B cell (primary cell): ENCODE results near the gene ADAM12. TPM values are rescaled to one million over a fixed set of nuclear protein-coding genes. Genes with fewer than 3 reads are reported as not detected.

Source experiments
- ATAC-seq: fragments of 200-7000 bp; cut with Tn5 transposase; one replicate; pipeline ENCODE4 v1.10.0; 2021; ENCODE audit warnings: low read depth, mild to moderate bottlenecking, moderate number of reproducible peaks, moderate library complexity
- CTCF ChIA-PET: fragments of 350-600 bp; sonication (Branson Sonifier 250); formaldehyde crosslinking; loops from one replicate; lab custom pipeline; 2021; ENCODE audit warnings: antibody characterized with exemption, inconsistent platforms; lab: Charles Lee
- POLR2A ChIA-PET: fragments of 350-600 bp; sonication (Branson Sonifier 250); formaldehyde crosslinking; loops from one replicate; lab custom pipeline; 2021; ENCODE audit warnings: antibody characterized with exemption; lab: Charles Lee
- DNase-seq: peaks from one replicate; pipeline ENCODE4 v3.0.0; 2013
- H2AFZ ChIP-seq: 2 replicates; pipeline ENCODE4 v1.6.1; 2012; ENCODE audit warnings: mild to moderate bottlenecking, low read depth, low read length; ENCODE audit not compliant: insufficient read depth, poor library complexity, severe bottlenecking
- H3K27ac ChIP-seq, 2 donors: 1 replicate in 1 of 2; 2 replicates in 1 of 2; pipeline ENCODE4 v1.5.1; 2012 to 2013; ENCODE audit warnings: low read length in 2 of 2, mild to moderate bottlenecking in 2 of 2, moderate library complexity in 1 of 2
- H3K27me3 ChIP-seq, 4 experiments: fragments of 200-600 bp in 1 of 4; sonication (generic) in 1 of 4; replicated peaks in 1 of 4; 1 replicate in 2 of 4; 2 replicates in 2 of 4; pipeline versions ENCODE4 v1.6.1 to v1.7.0; 2013 to 2016; ENCODE audit warnings: low read length in 3 of 4, mild to moderate bottlenecking in 2 of 4, mixed read lengths in 1 of 4, moderate library complexity in 1 of 4; ENCODE audit not compliant: insufficient read depth in 4 of 4, control insufficient read depth in 3 of 4; ENCODE audit errors: control extremely low read depth in 1 of 4
- H3K36me3 ChIP-seq, 2 experiments: replicated peaks in 1 of 2; 1 replicate in 1 of 2; 2 replicates in 1 of 2; pipeline versions ENCODE4 v1.6.1 to v1.7.1; 2013; ENCODE audit warnings: low read length in 1 of 2; ENCODE audit not compliant: insufficient read depth in 2 of 2, control insufficient read depth in 1 of 2; ENCODE audit errors: control extremely low read depth in 1 of 2, extremely low read depth in 1 of 2
- H3K4me1 ChIP-seq, 2 donors: fragments of 200-600 bp in 1 of 2; sonication (generic) in 1 of 2; 1 replicate in 1 of 2; 2 replicates in 1 of 2; pipeline versions ENCODE4 v1.5.1 to v1.6.1; 2013 to 2017; ENCODE audit warnings: low read length in 2 of 2; ENCODE audit not compliant: control insufficient read depth in 2 of 2, insufficient read depth in 2 of 2
- H3K4me2 ChIP-seq: replicated peaks from 2 replicates; pipeline ENCODE3; 2012; ENCODE audit warnings: mild to moderate bottlenecking, low read depth, low read length; ENCODE audit not compliant: poor library complexity, severe bottlenecking
- H3K4me3 ChIP-seq, 5 experiments: fragments of 200-600 bp in 1 of 5; sonication (generic) in 1 of 5; 1 replicate in 3 of 5; 2 replicates in 2 of 5; pipeline versions ENCODE4 v1.5.1 to v1.7.0; 2011 to 2016; ENCODE audit warnings: low read length in 4 of 5, mild to moderate bottlenecking in 4 of 5, low read depth in 2 of 5, control low read depth in 1 of 5, moderate library complexity in 1 of 5; ENCODE audit not compliant: insufficient read depth in 1 of 5; ENCODE audit errors: control extremely low read depth in 1 of 5, extremely low read depth in 1 of 5
- H3K79me2 ChIP-seq: fragments of 200-600 bp; sonication (generic); one replicate; pipeline ENCODE4 v1.6.0; 2016; ENCODE audit warnings: low read length; ENCODE audit not compliant: control insufficient read depth, insufficient read depth
- H3K9ac ChIP-seq: fragments of 200-600 bp; sonication (generic); 2 replicates; pipeline ENCODE4 v1.6.1; 2017; ENCODE audit warnings: mild to moderate bottlenecking, low read length, moderate library complexity
- H3K9me3 ChIP-seq, 3 donors: one replicate each; pipeline versions ENCODE4 v1.6.1 to v1.7.1; 2013; ENCODE audit warnings: low read length in 2 of 3; ENCODE audit not compliant: control insufficient read depth in 2 of 3, insufficient read depth in 1 of 3; ENCODE audit errors: control extremely low read depth in 1 of 3
- H4K20me1 ChIP-seq: 2 replicates; pipeline ENCODE4 v1.6.0; 2012; ENCODE audit warnings: mild to moderate bottlenecking, low read length; ENCODE audit not compliant: insufficient read depth, control insufficient read depth, poor library complexity, severe bottlenecking
- H3K27ac Mint-ChIP-seq: one replicate; pipeline ENCODE4 v1.8.0; 2021; ENCODE audit warnings: mixed read lengths
- H3K27me3 Mint-ChIP-seq: one replicate; pipeline ENCODE4 v1.8.0; 2021; ENCODE audit warnings: mixed read lengths
- H3K4me1 Mint-ChIP-seq: one replicate; pipeline ENCODE4 v1.8.0; 2021; ENCODE audit warnings: mixed read lengths
- H3K4me3 Mint-ChIP-seq: one replicate; pipeline ENCODE4 v1.8.0; 2021; ENCODE audit warnings: mixed read lengths
- H3K9me3 Mint-ChIP-seq: one replicate; pipeline ENCODE4 v1.8.0; 2022; ENCODE audit warnings: mixed read lengths; ENCODE audit not compliant: insufficient read depth
- CTCF ChIP-seq: fragments of 200-600 bp; IDR thresholded peaks from one replicate; pipeline ENCODE4 v1.8.0; 2022; ENCODE audit warnings: antibody characterized with exemption, mild to moderate bottlenecking
- EZH2 ChIP-seq: IDR thresholded peaks from 2 replicates; pipeline ENCODE4 v1.6.1; 2012; ENCODE audit warnings: borderline replicate concordance, low read depth, mild to moderate bottlenecking, moderate library complexity, low read length; ENCODE audit not compliant: insufficient read depth, poor library complexity, severe bottlenecking
- WGBS: methylation state at CpG from one replicate; pipeline ENCODE4 v1.1.5; 2013; ENCODE audit warnings: missing lambda C conversion rate; ENCODE audit not compliant: insufficient coverage; 5-methylcytosine and 5-hydroxymethylcytosine counted together
- intact Hi-C: fragments of 100-400 bp; cut with micrococcal nuclease; formaldehyde crosslinking; loops from one replicate; pipeline ENCODE4 v1.10.0; 2022
- polyA plus RNA-seq: library from polyadenylated mRNA; depleted of rRNA; stranded (reverse); fragments of >200 nt; gene quantifications from 2 replicates; pipeline ENCODE4 v1.2.3, GENCODE V29; 2012
- total RNA-seq, 2 donors: library from RNA; stranded (reverse); fragments of 120-200 nt in 1 of 2; gene quantifications; 1 replicate in 1 of 2; 2 replicates in 1 of 2; pipeline versions ENCODE4 v1.2.3 to v1.2.4, GENCODE V29; 2013 to 2022

Gene ADAM12
- total and polyA plus RNA-seq, 2 donors (not counting 1 experiment from before 2014, with no cell fraction given), result 0.01 to 0.22 TPM

GRCh38 chr10:126429275-126429674, 41.0 kb upstream of the ADAM12 start:
- H4K20me1 ChIP-seq, result no peaks in the 10 kb centered on the region
- CTCF ChIA-PET, result no interaction called here
- Mint-ChIP-seq H3K4me1 (no peaks in the 10 kb centered on the region), H3K27ac (no peak overlapping the region), H3K4me3 (no peak overlapping the region), H3K27me3 (peaks cover 3% of the 10 kb centered on the region), H3K9me3 (peaks cover under 1% of the 10 kb centered on the region)
- H3K4me1 ChIP-seq, result no peaks in the 10 kb centered on the region
- TF ChIP-seq CTCF, result no peak
- TF ChIP-seq EZH2, result no peak
- H2AFZ ChIP-seq, result no peak overlapping the region
- peaks cover 0 to 13% (median 0%) of the 10 kb centered on the region in 3 donors for H3K9me3 ChIP-seq
- no peaks in the 10 kb centered on the region for H3K79me2 ChIP-seq
- intact Hi-C loops, result no loop called here
- no peaks in the 10 kb centered on the region for H3K36me3 ChIP-seq
- no peak overlapping the region for H3K9ac ChIP-seq
- H3K27ac ChIP-seq, result no peak overlapping the region
- DNase-seq (no peak), ATAC-seq (no peak)
- WGBS, result 86% methylated on average over 4 of the region's 4 CpGs
- H3K4me2 ChIP-seq, result no peak overlapping the region
- H3K4me3 ChIP-seq, result no peak overlapping the region
- H3K27me3 ChIP-seq, result no peaks in the 10 kb centered on the region
- POLR2A ChIA-PET, result no interaction called here

- no peak overlapping the region for H3K4me3 Mint-ChIP-seq
- H3K4me1 Mint-ChIP-seq, result no peaks in the 10 kb centered on the region
- H3K4me3 ChIP-seq, result no peak overlapping the region
- H3K9me3 ChIP-seq, result peaks cover 0 to 20% (median 11%) of the 10 kb centered on the region in 3 donors
- intact Hi-C loops, result no loop called here
- CTCF ChIA-PET, result no interaction called here
- no peak overlapping the region for H3K4me2 ChIP-seq
- H3K27me3 ChIP-seq, result no peaks in the 10 kb centered on the region
- WGBS, result 48% methylated on average over 8 of the region's 8 CpGs
- H2AFZ ChIP-seq, result no peak overlapping the region
- H3K27ac ChIP-seq, result no peak overlapping the region
- H3K9me3 Mint-ChIP-seq, result peaks cover 8% of the 10 kb centered on the region
- H3K27ac Mint-ChIP-seq, result no peak overlapping the region
- no peaks in the 10 kb centered on the region for H3K36me3 ChIP-seq
- H3K27me3 Mint-ChIP-seq, result peaks cover 3% of the 10 kb centered on the region
- TF ChIP-seq EZH2 (no peak), CTCF (no peak)
- POLR2A ChIA-PET, result no interaction called here
- no peak for ATAC-seq
- H4K20me1 ChIP-seq, result no peaks in the 10 kb centered on the region
- no peak for DNase-seq
- H3K4me1 ChIP-seq, result no peaks in the 10 kb centered on the region
- H3K79me2 ChIP-seq, result no peaks in the 10 kb centered on the region
- no peak overlapping the region for H3K9ac ChIP-seq
Observed at GRCh38 chr10:126425489-126426065, 37.3 kb upstream of the ADAM12 start.
